ENCODE measurements around the gene DTL.

The DTL gene

DNA sequence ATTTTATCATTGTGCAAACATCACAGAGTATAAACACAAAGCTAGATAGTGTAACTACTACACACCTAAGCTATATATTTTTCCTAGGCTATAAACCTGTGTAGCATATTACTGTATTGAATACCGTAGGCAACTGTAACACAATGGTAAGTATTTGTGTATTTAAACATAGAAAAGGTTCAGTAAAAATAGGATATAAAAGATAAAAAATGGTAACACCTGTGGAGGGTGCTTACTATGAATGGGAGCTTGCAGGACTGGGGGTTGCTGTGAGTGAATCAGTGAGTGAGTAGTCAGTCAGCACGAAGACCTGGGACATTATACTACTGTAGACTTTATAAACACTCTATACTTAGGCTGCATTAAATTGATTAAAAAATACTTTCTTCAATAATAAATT is 4.1 kb downstream of the DTL start:
- no peak for DNase-seq

DNA sequence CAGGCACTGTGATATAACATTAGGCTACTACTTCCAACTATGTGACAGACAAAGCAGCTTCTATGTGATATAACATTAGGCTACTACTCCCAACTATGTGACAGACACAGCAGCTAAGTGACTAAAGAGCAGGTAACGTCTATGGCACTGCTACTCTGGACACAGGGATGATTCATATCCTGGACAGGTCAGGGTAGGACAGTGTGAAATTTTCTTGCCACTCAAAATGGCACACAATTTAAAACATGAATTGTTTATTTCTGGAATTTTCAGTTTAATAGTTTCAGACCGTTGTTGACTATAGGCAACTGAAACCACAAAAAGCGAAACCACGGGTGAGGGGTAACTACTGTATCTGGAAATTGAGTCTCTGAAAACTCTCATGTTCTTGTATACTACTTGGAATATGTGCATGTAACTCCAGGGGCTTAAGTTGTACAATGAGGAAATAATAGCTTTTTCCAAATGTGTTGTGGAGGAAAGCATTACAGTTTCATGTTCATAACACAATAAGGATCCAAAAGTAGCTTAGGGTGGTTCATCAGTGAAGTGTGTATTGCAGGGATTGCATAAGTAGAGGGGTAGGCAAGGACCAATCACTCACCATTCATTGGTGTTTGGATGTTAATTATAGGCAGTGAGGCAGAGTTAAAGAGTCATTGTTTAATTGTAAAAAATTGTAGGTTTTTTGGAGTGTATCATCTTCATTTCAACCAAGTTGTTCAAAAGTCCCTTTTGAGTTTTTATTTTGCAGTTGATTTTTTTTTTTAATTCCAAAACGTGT is 5.3 kb downstream of the DTL start:
- DNase-seq, result no peak

DNA sequence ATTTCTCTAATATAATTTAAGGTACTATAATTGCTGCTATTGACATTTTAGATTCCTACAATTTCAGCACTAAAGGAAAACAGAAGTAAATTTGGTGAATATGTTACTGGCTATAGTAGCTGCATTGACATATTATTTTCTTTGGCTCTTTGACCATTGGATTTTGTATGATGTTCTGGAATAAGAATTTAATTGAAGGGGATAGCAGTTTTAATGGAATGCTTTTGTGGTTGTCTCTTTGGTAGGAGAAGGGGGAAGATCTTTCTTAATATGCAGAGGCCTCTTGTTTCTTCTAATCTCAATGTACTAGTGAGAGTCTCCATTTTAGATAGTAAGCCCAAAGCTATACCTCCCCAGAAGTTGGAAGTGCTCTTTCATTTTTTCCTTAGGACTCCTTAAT is 6.9 kb downstream of the DTL start:
- DNase-seq, result no peak

DNA sequence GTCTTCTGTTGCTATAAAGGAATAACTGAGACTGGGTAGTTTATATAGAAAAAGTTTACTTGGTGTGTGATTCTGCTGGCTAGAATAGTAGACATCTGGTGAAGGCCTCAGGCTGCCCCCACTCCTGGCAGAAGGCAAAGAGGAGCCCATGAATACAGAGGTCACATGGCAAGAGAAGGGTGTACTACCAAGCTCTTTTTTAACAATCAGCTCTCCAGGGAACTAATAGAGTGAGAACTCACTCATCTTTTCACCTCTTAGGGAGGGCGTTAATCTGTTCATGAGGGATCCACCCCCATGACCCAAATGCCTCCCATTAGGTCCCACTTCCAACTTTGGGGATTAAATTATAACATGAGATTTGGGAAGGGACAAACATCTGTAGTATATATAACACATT is 9.3 kb downstream of the DTL start:
- no peak for DNase-seq

DNA sequence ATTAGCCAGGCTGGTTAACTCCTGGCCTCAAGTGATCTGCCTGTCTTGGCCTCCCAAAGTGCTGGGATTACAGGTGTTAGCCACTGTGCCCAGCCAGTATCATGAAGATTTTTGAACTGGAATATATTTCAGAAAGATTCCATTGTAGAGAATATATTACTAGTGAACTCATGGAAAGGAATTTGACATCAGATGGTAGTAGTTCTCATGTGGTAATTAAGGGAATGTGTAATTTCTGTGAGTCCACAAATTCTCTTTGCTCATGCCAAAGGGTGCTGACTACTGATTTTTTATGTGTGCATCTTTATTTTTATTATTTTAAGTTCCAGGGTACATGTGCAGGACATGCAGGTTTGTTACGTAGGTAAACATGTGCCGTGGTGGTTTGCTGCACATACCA is 10.4 kb downstream of the DTL start:
- DNase-seq, result no peak

DNA sequence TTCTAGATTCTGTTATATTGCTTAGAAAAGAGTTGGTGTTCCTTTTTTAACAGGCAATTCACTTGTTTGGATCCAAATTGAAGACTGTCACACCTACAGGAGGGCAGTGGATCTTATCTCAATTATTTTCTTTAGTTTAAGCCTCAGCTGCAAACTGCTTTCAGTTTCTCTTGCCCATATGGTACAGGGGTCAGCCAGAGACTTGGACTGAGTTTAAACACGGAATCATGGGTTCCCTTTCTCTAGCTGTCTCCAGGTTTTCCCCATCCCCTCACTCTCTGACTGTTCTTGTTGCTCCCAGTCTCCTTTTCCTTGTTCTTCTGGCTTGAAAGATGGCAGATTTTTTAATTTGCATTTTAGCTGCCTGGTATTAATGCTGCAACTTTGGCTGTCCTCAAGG is 18.4 kb downstream of the DTL start:
- no peak for DNase-seq

DNA sequence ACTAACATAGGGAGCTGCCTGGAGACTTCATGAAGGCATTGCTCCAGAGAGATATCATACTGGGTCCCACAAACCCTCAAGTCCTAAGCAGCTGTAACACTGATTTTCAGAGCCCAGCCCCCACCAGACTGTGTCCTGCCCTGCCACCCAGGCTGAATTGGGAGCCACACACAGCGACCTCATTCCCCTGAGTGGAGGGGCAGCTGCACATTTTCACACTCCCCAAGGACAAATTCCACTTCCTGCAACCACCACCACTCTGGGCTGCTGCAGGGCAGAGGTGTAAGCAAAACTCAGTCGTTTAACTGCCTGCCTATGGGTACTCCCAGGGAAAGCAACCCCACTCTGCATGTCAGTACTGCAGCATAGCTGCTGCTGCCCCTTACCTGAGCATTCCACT is 19.8 kb downstream of the DTL start:
- no peak for DNase-seq

DNA sequence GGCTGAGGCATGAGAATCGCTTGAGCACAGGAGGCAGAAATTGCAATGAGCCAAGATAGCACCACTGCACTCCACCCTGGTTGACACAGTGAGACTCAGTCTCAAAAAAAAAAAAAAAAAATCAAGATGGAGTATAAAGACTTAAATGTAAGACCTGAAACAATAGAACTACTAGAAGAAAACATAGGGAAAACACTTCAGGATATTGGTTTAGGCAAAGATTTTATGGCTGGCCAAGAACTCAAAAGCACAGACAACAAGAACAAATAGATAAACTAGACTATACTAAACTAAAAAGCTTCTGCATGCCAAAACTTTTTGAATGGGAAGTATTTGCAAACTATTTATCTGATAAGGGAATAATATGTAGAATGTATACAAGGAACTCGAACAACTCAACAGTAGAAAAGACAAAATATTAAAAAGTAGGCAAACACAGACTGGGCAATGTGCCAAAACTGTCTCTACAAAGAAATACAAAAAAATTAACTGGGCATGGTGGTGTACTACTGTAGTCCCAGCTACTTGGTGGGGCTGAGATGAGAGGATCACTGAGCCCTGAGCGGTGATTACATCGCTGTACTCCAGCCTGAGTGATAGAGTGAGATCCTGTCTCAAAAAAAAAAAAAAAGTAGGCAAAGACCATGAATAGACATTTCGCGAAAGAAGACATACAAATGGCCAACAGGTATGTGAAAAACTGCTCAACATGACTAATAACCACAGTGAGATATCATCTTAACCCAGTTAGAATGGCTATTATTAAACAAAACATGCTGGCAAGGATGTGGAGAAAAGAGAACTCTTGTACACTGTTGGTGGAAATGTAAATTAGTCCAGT is 25.3 kb downstream of the DTL start:
- DNase-seq, result no peak

DNA sequence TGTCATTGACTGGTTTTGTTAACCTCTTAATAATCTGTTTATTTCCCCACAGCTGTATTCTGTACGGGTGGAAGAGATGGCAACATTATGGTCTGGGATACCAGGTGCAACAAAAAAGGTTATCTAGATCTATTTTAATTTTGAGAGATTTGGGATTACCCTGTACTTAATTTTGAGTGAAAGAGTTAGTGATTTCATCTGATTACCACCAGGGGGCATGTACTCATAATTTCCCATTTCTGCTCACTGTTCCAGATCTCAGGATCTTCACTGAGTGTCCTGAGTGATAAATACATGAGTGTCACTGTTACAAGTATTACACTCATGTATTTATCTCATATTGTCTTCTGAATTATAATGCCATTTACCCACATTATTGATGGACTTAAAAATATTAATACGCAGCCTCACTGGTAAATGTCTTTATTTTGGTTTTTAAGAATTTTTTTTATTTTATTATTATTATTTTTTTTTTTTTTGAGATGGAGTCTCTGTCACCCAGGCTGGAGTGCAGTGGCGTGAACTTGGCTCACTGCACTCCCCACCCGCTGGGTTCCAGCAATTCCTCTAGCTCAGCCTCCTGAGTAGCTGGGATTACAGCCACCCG is 27.4 kb downstream of the DTL start:
- DNase-seq, result no peak

DNA sequence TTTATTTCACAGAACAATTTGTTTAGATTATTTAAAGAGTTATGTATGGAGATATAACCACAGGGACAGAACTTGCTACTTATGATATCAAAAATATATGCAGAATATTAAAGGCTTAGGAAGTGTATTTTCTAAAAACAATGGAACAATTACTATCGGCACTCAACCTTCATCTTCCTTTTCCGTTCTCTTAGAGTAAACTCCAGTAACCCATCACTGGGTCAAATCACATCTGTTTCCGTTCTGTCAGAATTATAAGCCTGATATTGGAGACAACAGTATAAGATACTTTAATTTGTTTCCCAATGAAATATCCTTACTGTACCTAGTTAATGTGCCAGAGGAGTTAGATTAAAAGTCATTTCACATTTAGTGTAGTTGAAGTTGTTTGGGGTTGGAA is 32.2 kb downstream of the DTL start:
- DNase-seq, result no peak

DNA sequence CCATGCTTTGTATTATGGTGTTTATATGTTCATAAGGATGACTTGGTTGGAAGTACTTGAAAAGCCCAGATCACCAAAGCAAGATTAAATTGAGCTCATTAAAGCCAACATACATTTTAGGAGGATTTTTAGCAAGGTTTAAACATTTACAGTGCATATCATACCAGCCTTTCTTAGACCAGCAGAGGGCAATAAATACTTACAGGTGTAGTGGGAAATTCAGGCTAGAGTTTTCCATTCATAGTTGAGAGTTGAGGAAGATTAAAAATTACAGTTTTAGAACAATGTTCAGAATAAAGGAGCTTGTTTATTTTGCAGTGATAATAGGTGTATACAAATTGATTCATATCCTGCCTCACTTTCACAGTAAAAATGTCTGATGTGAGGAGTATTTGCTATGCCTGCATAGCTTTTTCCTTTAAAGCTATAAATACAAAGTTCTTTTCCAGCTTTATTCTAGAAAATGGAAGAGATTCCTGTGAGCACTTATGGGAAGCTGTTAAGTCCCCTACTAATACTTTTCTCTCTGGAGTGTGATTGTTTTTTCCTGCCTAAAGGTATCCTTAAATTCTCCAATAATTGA is 35.3 kb downstream of the DTL start:
- DNase-seq, result no peak

DNA sequence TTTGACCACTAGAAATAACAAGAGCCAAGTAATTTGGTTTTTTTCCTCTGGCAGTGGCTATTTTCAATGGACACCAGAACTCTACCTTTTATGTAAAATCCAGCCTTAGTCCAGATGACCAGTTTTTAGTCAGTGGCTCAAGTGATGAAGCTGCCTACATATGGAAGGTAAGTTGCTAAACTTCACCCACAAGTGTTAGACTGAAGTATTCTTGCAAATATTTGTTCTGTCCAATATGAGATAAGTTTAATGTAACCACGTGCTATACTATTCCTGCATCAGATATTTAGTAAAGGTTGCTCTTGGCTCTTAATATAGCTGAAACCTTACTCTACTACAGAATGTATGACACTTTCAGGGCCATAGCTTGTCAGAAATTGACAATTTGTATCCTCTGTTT is 36.5 kb downstream of the DTL start:
- no peak for DNase-seq

DNA sequence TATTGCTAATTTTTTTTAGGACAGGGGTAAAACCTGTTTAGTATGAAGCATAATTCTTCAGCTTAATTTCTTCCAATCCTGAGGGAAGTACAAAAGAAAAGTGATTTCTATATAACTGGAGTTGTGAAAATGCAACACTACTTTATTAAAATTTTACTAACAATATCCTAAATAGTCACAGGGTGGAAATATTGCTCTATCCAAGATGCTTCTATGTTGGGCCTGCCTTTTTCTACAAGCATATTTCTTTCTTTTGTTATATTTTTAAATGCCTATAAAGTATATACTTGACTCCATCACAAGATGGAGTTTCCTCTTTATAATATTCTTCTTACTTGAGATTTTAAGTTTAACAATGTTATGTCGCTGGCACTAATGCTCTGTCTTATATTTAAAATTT is 37.9 kb downstream of the DTL start:
- DNase-seq, result no peak

DNA sequence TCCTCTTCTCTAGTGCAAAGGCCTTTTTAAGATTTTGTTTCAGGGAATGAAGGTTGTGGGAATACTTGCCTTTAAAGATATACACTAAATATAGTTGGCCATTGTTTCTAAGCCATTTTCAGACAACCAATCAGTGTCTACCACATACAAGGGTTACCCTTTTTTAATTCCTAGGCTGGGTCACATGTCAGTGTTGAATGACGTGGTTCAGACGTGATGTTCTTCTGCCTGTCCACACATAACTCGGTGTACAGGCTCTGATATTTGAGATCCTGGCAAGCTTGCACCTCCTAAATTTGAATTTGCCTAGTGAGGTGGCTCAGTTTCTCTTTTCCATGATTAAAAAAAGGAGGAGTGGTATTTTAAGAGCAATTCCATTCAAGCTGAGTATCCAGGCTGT is 38.8 kb downstream of the DTL start:
- DNase-seq, result no peak

DNA sequence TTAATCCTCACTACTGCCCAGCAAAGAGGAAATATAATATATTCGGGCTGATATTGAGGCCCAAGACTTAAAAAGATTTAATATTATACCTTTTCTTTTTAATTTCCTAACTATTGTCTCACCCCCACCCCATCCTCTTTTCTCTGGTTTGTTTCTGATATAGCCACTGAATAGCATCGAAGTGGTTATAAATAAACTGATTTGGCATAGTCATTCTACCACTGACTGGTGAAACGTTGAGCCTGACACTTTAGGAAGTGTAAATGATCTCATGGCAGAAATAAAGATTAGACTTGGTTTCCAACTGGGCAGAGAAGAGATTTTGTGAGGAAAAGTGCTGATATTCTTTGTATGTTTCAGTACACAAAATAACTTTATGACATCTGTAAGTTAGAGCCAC is 39.3 kb downstream of the DTL start:
- no peak for DNase-seq

DNA sequence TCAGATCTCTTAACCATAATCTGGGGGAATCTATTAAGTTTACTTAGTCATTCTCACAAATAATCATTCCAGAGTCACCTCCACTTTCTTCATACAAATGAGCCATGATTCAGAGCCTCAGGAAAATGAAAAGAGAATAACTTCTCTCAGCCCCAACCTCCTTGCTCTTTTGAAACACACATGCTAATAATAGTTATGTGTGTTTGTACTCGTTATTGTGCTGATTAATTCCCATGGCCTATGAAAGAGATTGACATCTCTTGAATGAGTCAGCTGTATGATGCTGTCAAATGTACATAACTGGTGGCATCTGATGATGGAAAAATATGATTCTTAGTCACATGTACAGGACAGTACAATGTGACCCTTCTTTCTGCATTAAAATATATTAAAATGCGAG is 41.5 kb downstream of the DTL start:
- DNase-seq, result no peak

DNA sequence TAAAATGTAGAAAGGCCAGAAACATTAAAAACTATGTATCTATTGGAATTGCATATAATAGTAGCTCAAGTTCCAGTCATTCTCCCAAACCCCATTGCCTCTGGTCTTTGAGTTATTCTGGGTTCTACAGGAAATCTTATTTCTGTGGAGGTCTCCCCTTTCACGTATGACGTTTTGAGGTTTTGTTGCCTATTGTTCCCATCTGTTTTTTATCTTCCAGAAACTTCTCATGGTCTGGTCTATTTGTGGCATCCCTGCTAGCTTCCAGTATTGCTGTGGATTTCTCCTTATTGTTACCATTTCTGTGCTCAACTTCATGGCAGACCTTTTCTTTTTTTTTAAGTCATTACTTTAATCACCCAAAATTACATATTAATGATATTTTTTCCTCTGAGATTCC is 43.3 kb downstream of the DTL start:
- DNase-seq, result no peak

DNA sequence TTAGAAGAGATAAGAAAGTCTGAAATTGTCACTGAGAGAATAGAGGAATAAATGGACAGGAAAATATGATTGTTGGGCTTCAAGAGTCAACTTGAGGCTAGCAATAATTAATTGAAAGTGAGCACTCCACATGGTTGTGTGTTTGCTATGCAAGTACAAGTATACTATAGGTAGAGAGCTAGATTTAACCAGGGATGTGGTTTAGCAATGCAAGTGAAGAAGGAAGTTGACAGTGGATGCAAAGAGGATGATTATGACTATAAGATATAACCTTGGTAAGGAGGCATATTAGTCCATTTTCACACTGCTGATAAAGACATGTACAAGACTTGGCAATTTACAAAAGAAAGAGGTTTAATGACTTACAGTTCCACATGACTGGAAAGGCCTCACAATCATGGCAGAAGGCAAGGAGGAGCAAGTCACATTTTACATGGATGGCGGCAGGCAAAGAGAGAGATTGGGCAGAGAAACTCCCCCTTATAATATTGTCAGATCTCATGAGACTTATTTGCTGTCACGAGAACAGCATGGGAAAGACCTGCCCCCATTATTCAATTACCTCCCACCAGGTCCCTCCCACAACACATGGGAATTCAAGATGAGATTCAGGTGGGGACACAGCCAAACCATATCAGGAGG is 47.3 kb downstream of the DTL start:
- no peak for DNase-seq

DNA sequence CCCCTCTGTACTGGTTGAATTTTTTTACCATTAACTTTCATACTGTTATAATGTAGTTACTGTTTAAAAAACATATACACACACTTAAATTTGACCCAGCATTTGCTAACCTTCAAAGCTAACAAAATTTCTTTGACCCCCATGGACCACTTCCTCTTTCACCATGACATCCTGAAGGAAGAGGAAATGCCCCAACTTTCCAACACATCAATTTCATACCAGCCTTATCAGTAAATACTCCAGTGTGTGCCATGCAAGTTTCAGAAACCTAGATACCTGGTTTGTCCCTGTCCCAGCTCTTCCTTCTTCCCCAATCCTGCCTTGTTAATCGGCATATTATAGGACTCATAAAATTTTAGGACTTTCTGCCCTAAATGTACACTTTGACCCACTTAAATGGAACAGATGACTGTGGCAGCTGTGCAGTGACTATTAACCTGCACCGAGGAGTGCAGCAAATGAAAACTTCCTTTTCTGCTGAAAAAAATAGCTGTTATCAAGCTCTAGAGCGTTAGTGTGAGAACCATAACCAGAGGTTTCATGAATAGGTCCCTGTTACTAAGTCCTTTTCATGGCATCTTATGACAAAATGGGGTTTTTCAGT is 54.1 kb downstream of the DTL start:
- no peak for DNase-seq

DNA sequence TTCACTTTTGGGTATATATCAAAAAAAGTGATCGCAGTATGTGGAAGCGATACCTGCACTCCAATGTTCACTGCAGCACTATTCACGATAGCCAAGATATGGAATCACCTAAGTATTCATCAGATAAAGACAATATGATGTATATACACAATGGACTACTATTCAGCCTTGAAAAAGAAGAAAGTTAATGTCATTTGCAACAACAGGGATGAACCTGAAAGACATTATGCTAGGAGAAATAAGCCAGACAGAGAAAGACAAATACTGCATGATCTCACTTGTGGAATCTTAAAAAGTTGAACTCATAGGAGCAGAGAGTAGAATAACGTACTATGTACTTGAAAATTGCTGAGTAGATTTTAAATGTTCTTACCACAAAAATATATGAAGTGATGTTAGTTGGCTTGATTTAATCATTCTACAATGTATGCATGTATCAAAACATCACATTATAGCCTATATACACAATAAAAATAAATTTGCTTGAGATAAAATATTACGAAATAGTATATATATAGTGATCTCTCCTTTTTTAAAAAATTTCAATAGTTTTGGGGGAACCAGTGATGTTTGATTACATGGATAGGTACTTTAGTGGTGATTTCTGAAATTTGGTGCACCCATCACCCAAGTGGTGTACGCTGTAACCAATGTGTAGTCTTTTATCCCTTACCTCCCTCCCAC is 56.0 kb downstream of the DTL start:
- DNase-seq, result no peak

DNA sequence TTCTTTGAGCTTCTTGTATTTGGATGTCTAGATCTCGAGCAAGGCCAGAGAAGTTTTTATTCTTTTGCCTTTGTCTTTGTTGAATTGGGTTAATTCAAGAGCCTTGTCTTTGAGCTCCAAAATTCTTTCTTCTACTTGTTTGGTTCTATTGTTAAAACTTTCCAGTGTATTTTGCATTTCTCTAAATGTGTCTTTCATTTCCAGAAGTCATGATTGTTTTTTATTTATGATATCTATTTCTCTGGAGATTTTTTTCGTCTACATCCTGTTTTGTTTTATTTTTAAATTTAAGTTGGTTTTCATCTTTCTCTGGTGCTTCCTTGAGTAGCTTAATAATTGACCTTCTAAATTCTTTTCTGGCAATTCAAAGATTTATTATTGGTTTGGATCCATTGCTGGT is 61.8 kb downstream of the DTL start:
- no peak for DNase-seq

DNA sequence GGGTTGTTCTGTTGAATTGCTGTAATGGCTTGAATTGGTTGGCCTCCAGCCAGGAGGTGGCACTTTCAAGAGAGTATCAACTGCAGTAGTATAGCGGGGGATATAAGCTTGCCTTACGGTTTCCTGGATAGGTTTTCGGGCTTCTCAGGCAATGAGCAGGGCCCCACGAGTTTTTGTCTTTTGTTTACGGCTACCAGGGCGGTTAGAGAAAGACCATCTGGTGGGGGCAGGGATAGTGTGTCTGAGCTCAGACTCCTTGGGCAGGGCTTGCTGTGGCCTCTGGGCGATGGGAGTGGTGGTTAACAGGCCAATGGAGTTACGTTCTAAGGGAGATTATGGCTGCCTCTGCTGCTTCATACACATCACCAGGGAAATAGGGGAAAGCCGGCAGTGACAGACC is 62.8 kb downstream of the DTL start:
- no peak for DNase-seq

All from CD4-positive, alpha-beta T cell treated with Interferon gamma for 1 hour (primary cell).